Measurements from ENCODE around the gene SLC36A2.
"Not testable (repeated sequence)": the region's sequence is repeated elsewhere in the genome, so short reads cannot be mapped to it uniquely, and the experiment has no call there.

Gene SLC36A2

GRCh38 chr5:151313357-151313756 lies 34.0 kb downstream of the SLC36A2 start:
- Histone ChIP-seq H3K4me2 (ENCODE audit: low read length) (no peak overlapping the region), H3K9me3 (ENCODE audit: control insufficient read depth, low read length) (no peaks in the 10 kb centered on the region), H3K4me1 (no peaks in the 10 kb centered on the region), H3K4me3 (ENCODE audit: low read depth, low read length) (no peak overlapping the region), H3K9ac (no peak overlapping the region), H2AFZ (no peak overlapping the region), H3K27me3 (ENCODE audit: control insufficient read depth, insufficient read depth, low read length) (no peaks in the 10 kb centered on the region), H3K36me3 (ENCODE audit: control insufficient read depth, insufficient read depth, low read length) (no peaks in the 10 kb centered on the region), H3K79me2 (no peaks in the 10 kb centered on the region), H3K27ac (no peak overlapping the region)
- TF ChIP-seq CTCF (IDR thresholded peaks at IDR 0.05), result no peak

- TF ChIP-seq CTCF (IDR thresholded peaks at IDR 0.05), result no peak
- H3K27me3 ChIP-seq (ENCODE audit: control insufficient read depth, insufficient read depth, low read length), result no peaks in the 10 kb centered on the region
- no peaks in the 10 kb centered on the region for H3K4me1 ChIP-seq
- no peak overlapping the region for H3K27ac ChIP-seq
- no peak overlapping the region for H3K4me3 ChIP-seq (ENCODE audit: low read depth, low read length)
- no peaks in the 10 kb centered on the region for H3K9me3 ChIP-seq (ENCODE audit: control insufficient read depth, low read length)
- no peaks in the 10 kb centered on the region for H3K79me2 ChIP-seq
- no peaks in the 10 kb centered on the region for H3K36me3 ChIP-seq (ENCODE audit: control insufficient read depth, insufficient read depth, low read length)
- no peak overlapping the region for H2AFZ ChIP-seq
- H3K4me2 ChIP-seq (ENCODE audit: low read length), result no peak overlapping the region
- no peak overlapping the region for H3K9ac ChIP-seq
Measured at GRCh38 chr5:151312756-151313324, 34.5 kb downstream of the SLC36A2 start.

GRCh38 chr5:151310932-151311331 lies 36.4 kb downstream of the SLC36A2 start:
- no peak overlapping the region for H3K27ac ChIP-seq

GRCh38 chr5:151309821-151310220 lies 37.5 kb downstream of the SLC36A2 start:
- H3K27ac ChIP-seq; H3K27me3 ChIP-seq (ENCODE audit: control insufficient read depth, insufficient read depth, low read length); H3K9me3 ChIP-seq (ENCODE audit: control insufficient read depth, low read length); H3K4me1 ChIP-seq; H3K4me2 ChIP-seq (ENCODE audit: low read length); H3K36me3 ChIP-seq (ENCODE audit: control insufficient read depth, insufficient read depth, low read length); H3K79me2 ChIP-seq; H2AFZ ChIP-seq; H3K9ac ChIP-seq; H3K4me3 ChIP-seq (ENCODE audit: low read depth, low read length): not testable (repeated sequence)

More at GRCh38 chr5:151310932-151311331, 36.4 kb downstream of the SLC36A2 start:
- no peak overlapping the region for H3K4me3 ChIP-seq (ENCODE audit: low read depth, low read length)
- no peaks in the 10 kb centered on the region for H3K4me1 ChIP-seq
- no peaks in the 10 kb centered on the region for H3K36me3 ChIP-seq (ENCODE audit: control insufficient read depth, insufficient read depth, low read length)
- no peak overlapping the region for H2AFZ ChIP-seq
- H3K27me3 ChIP-seq (ENCODE audit: control insufficient read depth, insufficient read depth, low read length), result no peaks in the 10 kb centered on the region
- no peaks in the 10 kb centered on the region for H3K79me2 ChIP-seq
- TF ChIP-seq CTCF (IDR thresholded peaks at IDR 0.05), result no peak
- H3K4me2 ChIP-seq (ENCODE audit: low read length), result no peak overlapping the region
- no peak overlapping the region for H3K9ac ChIP-seq
- H3K9me3 ChIP-seq (ENCODE audit: control insufficient read depth, low read length), result no peaks in the 10 kb centered on the region

- not testable (repeated sequence) for H3K36me3 ChIP-seq (ENCODE audit: control insufficient read depth, insufficient read depth, low read length); H3K4me2 ChIP-seq (ENCODE audit: low read length); H3K4me1 ChIP-seq; H3K27ac ChIP-seq; H3K27me3 ChIP-seq (ENCODE audit: control insufficient read depth, insufficient read depth, low read length); H3K4me3 ChIP-seq (ENCODE audit: low read depth, low read length); H3K79me2 ChIP-seq; H3K9ac ChIP-seq; H3K9me3 ChIP-seq (ENCODE audit: control insufficient read depth, low read length); H2AFZ ChIP-seq
Measured at GRCh38 chr5:151309266-151309665, 38.1 kb downstream of the SLC36A2 start.

GRCh38 chr5:151303666-151304065 lies 43.7 kb downstream of the SLC36A2 start, which contains the start of gene SLC36A3:
SLC36A3 (minus strand) TSS chr5:151303766; CDS start chr5:151303354, 412 bp downstream.
- no peak within 1 kb of the TSS for H3K27ac ChIP-seq
- H3K79me2 ChIP-seq, result no peaks in the 10 kb centered on the region
- no peak within 1 kb of the TSS for H2AFZ ChIP-seq
- no peaks in the 10 kb centered on the region for H3K9me3 ChIP-seq (ENCODE audit: control insufficient read depth, low read length)
- H3K27me3 ChIP-seq (ENCODE audit: control insufficient read depth, insufficient read depth, low read length), result no peaks in the 10 kb centered on the region
- no peaks in the 10 kb centered on the region for H3K4me1 ChIP-seq
- no peak for TF ChIP-seq CTCF (IDR thresholded peaks at IDR 0.05)
- no peak within 1 kb of the TSS for H3K9ac ChIP-seq
- no peak within 1 kb of the TSS for H3K4me2 ChIP-seq (ENCODE audit: low read length)
- no peak within 1 kb of the TSS for H3K4me3 ChIP-seq (ENCODE audit: low read depth, low read length)
- no peaks in the 10 kb centered on the region for H3K36me3 ChIP-seq (ENCODE audit: control insufficient read depth, insufficient read depth, low read length)

Data from parathyroid adenoma (tissue), 2 donors.